Measurements from ENCODE around the gene SLC26A1.

SLC26A1 gene

DNA sequence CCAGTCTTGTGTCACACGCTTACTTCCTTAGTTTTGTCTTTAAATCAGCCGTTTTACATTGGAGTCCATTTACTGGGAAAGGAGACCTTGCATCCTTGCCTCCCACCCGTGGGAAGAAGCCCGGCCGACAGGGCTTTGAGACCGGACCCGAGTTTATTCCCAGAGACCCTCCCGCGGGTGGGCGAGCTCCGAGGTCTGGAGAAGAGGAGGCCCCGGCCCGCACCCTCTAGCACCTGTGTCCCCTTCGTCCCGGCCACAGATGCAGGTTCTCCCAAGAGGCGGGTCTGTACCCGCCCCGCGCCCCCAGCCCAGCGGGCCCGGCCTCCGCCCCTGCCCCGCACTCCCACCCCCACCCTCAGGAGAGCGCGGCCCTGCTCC, 3.8 kb upstream of the SLC26A1 start:
- TF ChIP-seq, protein P1, sequence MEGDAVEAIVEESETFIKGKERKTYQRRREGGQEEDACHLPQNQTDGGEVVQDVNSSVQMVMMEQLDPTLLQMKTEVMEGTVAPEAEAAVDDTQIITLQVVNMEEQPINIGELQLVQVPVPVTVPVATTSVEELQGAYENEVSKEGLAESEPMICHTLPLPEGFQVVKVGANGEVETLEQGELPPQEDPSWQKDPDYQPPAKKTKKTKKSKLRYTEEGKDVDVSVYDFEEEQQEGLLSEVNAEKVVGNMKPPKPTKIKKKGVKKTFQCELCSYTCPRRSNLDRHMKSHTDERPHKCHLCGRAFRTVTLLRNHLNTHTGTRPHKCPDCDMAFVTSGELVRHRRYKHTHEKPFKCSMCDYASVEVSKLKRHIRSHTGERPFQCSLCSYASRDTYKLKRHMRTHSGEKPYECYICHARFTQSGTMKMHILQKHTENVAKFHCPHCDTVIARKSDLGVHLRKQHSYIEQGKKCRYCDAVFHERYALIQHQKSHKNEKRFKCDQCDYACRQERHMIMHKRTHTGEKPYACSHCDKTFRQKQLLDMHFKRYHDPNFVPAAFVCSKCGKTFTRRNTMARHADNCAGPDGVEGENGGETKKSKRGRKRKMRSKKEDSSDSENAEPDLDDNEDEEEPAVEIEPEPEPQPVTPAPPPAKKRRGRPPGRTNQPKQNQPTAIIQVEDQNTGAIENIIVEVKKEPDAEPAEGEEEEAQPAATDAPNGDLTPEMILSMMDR (IDR thresholded peaks at IDR 0.05; ENCODE audit: insufficient read depth, low read length, missing control alignments) = no peak
- ChIA-PET CTCF (no interaction called here), POLR2A (no interaction called here)
- no peak overlapping the region for H3K4me3 ChIP-seq (ENCODE audit: low read depth, low read length)
- DNase-seq (ENCODE audit: low read depth, low spot score) = no peak

- POLR2A ChIA-PET = no interaction called here
- H3K4me3 ChIP-seq (ENCODE audit: low read depth, low read length) = no peak overlapping the region
- CTCF ChIA-PET = no interaction called here
- TF ChIP-seq, protein P1 (IDR thresholded peaks at IDR 0.05; ENCODE audit: insufficient read depth, low read length, missing control alignments) = no peak
- DNase-seq (ENCODE audit: low read depth, low spot score) = no peak
Measured at GRCh38 chr4:996030-996996, 3.1 kb upstream of the SLC26A1 start.

DNA sequence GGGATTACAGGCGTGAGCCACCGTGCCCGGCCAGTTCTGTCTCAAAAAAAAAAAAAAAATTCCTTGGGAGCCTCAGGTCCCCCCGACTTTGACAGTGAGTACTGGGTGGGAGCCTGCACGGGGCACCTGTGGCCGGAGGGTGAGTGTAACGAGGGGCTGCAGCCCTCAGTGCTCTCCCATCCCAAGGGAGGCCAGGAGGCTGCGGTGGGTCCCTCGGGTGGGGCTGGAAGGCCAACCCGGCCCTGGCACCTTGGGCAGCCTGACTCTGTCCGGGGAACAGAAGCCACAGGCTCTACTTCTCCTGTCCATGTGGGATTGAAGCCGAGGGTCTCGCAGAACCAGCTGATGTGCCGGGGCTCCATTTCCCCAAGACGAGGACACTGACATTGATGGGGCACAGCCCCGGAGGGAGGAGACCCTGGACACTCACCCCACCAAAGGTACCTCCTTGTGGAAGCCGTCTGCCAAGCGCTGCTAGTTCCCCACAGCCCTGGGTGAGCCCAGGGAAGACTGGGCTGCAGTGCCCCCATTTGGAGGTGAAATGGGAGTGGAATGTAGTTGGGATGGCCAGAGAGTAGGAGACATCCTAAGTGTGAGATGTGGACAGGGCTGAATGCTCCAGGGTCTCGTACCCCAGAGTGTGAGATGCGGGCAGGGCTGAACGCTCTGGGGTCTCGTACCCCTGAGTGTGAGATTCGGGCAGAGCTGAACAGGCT, 2.3 kb upstream of the SLC26A1 start:
- TF ChIP-seq, protein P1 (IDR thresholded peaks at IDR 0.05; ENCODE audit: insufficient read depth, low read length, missing control alignments) = no peak
- POLR2A ChIA-PET = no interaction called here

DNA sequence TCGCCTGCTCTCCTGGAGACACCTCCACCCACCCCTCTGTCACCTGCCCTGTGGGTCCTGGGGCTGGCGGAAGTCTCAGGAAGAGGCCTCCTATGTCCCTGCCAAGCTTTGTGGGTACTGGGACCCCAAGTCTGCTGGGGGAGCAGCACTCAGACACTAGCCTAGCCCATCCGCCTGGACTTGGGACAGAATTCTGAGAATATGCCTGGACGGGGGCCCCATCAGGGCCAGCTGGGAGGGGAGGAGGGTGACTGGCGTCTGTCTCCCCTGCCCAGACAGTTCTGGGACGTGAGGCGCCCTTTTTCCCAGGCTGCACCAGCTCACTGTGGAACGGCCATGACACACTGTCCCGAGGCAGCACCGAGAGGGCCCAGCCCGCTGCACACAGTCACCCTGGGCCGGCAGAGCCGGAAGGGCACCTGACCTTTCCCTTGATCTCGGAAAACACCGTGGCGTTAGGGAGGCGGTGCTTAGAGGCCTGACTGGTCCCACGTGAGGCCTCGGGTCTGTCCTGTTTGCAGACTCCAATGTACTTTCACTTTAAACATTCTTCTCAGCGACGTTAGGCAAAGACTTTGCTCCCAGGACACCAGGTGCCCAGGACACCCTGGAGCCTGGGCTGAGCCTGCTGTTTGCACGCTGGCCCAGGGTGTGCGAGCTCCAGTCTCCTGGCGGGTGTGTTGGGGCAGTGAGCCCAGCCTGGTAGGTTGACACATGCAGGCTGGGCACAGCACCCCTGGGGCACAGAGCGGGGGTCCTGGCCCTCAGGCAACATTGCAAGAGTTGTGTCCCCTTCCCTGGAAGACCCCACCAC, 700 bp downstream of the SLC26A1 start:
- ChIA-PET POLR2A (no interaction called here), CTCF (interaction anchor here (1.0 to 1.2 kb wide), 2 partner anchors 18 to 117 kb away, joined by 3 read pairs; no protein-coding TSS in a partner anchor)
- no peak overlapping the region for H3K4me3 ChIP-seq (ENCODE audit: low read depth, low read length)
- DNase-seq (ENCODE audit: low read depth, low spot score) = no peak
- TF ChIP-seq, protein P1 (IDR thresholded peaks at IDR 0.05; ENCODE audit: insufficient read depth, low read length, missing control alignments) = no peak

More for the DNA sequence above, 2.3 kb upstream of the SLC26A1 start:
- no peak overlapping the region for H3K4me3 ChIP-seq (ENCODE audit: low read depth, low read length)
- DNase-seq (ENCODE audit: low read depth, low spot score) = no peak
- CTCF ChIA-PET = no interaction called here

- ChIA-PET CTCF (interaction anchor here (1.2 kb wide), 1 partner anchor 251 kb away, joined by 3 read pairs; no protein-coding TSS in a partner anchor), POLR2A (no interaction called here)
Measured at GRCh38 chr4:991451-992296, 1.5 kb downstream of the SLC26A1 start.

More at GRCh38 chr4:991451-992296, 1.5 kb downstream of the SLC26A1 start:
- DNase-seq (ENCODE audit: low read depth, low spot score) = no peak
- no peak overlapping the region for H3K4me3 ChIP-seq (ENCODE audit: low read depth, low read length)
- TF ChIP-seq, protein P1 (IDR thresholded peaks at IDR 0.05; ENCODE audit: insufficient read depth, low read length, missing control alignments) = no peak
